Suprapubic skin (tissue), 4 donors: ENCODE data around the gene SCTR.

Experiments
- POLR2A ChIP-seq, 2 donors: fragments of 450-650 bp; IDR thresholded peaks; one replicate each; pipeline ENCODE4 v1.6.1; 2017; ENCODE audit warnings: antibody characterized with exemption in 2 of 2, mild to moderate bottlenecking in 2 of 2, moderate library complexity in 2 of 2
- POLR2AphosphoS5 ChIP-seq, 3 donors: sonication (generic); formaldehyde crosslinking; IDR thresholded peaks; one replicate each; pipeline ENCODE4 v1.6.1; 2017; ENCODE audit warnings: antibody characterized with exemption in 3 of 3
- TF ChIP-seq, protein P1 (sequence below), 2 donors: fragments of 200-600 bp in 1 of 2; fragments of 450-650 bp in 1 of 2; sonication (generic) in 1 of 2; IDR thresholded peaks; one replicate each; pipeline ENCODE4 v1.5.1; 2016 to 2019; ENCODE audit warnings: antibody characterized with exemption in 2 of 2, mild to moderate bottlenecking in 1 of 2, moderate library complexity in 1 of 2

- TF ChIP-seq POLR2AphosphoS5 (IDR thresholded peaks at IDR 0.05) (no peak), POLR2A (IDR thresholded peaks at IDR 0.05) (no peak)
- TF ChIP-seq, protein P1, sequence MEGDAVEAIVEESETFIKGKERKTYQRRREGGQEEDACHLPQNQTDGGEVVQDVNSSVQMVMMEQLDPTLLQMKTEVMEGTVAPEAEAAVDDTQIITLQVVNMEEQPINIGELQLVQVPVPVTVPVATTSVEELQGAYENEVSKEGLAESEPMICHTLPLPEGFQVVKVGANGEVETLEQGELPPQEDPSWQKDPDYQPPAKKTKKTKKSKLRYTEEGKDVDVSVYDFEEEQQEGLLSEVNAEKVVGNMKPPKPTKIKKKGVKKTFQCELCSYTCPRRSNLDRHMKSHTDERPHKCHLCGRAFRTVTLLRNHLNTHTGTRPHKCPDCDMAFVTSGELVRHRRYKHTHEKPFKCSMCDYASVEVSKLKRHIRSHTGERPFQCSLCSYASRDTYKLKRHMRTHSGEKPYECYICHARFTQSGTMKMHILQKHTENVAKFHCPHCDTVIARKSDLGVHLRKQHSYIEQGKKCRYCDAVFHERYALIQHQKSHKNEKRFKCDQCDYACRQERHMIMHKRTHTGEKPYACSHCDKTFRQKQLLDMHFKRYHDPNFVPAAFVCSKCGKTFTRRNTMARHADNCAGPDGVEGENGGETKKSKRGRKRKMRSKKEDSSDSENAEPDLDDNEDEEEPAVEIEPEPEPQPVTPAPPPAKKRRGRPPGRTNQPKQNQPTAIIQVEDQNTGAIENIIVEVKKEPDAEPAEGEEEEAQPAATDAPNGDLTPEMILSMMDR (IDR thresholded peaks at IDR 0.05), result no peak
Measured at GRCh38 chr2:119415630-119416029, 108.7 kb downstream of the SCTR start.
